ENCODE measurements around the gene CABLES2.

Gene CABLES2

GRCh38 chr20:62360854-62361798 is 46.0 kb downstream of the CABLES2 start:
- H3K27ac ChIP-seq (ENCODE audit: low read depth, low read length, severe bottlenecking): peak overlapping the region; percentile 29
- H3K36me3 ChIP-seq (ENCODE audit: control insufficient read depth, insufficient read depth, low read length): peaks cover 13% of the 10 kb centered on the region
- no peak overlapping the region for H3K4me3 ChIP-seq (ENCODE audit: extremely low read depth, insufficient read depth, low read length, poor library complexity, severe bottlenecking)
- H3K9me3 ChIP-seq (ENCODE audit: control insufficient read depth, low read length): no peaks in the 10 kb centered on the region
- H3K4me1 ChIP-seq (ENCODE audit: control insufficient read depth, insufficient read depth, low read length, poor library complexity, severe bottlenecking): peaks cover 82% of the 10 kb centered on the region
- 65 to 66% methylated on average over 15 to 23 of the region's 25 CpGs for WGBS, 2 experiments (ENCODE audit: insufficient coverage in 2 of 2)

GRCh38 chr20:62359491-62360121 is 47.5 kb downstream of the CABLES2 start:
- no peak overlapping the region for H3K27ac ChIP-seq (ENCODE audit: low read depth, low read length, severe bottlenecking)
- 88 to 89% methylated on average over 18 to 22 of the region's 25 CpGs for WGBS, 2 experiments (ENCODE audit: insufficient coverage in 2 of 2)
- peaks cover 88% of the 10 kb centered on the region for H3K4me1 ChIP-seq (ENCODE audit: control insufficient read depth, insufficient read depth, low read length, poor library complexity, severe bottlenecking)

GRCh38 chr20:62359043-62359490 is 48.0 kb downstream of the CABLES2 start:
- H3K9me3 ChIP-seq (ENCODE audit: control insufficient read depth, low read length): no peaks in the 10 kb centered on the region
- H3K27ac ChIP-seq (ENCODE audit: low read depth, low read length, severe bottlenecking): no peak overlapping the region
- 85 to 88% methylated on average over 6 to 15 of the region's 16 CpGs for WGBS, 2 experiments (ENCODE audit: insufficient coverage in 2 of 2)
- peaks cover 87% of the 10 kb centered on the region for H3K4me1 ChIP-seq (ENCODE audit: control insufficient read depth, insufficient read depth, low read length, poor library complexity, severe bottlenecking)
- H3K36me3 ChIP-seq (ENCODE audit: control insufficient read depth, insufficient read depth, low read length): peaks cover 17% of the 10 kb centered on the region
- H3K4me3 ChIP-seq (ENCODE audit: extremely low read depth, insufficient read depth, low read length, poor library complexity, severe bottlenecking): no peak overlapping the region

More at GRCh38 chr20:62359491-62360121, 47.5 kb downstream of the CABLES2 start:
- Histone ChIP-seq H3K36me3 (ENCODE audit: control insufficient read depth, insufficient read depth, low read length) (peaks cover 17% of the 10 kb centered on the region), H3K9me3 (ENCODE audit: control insufficient read depth, low read length) (no peaks in the 10 kb centered on the region), H3K4me3 (ENCODE audit: extremely low read depth, insufficient read depth, low read length, poor library complexity, severe bottlenecking) (no peak overlapping the region)

DNA sequence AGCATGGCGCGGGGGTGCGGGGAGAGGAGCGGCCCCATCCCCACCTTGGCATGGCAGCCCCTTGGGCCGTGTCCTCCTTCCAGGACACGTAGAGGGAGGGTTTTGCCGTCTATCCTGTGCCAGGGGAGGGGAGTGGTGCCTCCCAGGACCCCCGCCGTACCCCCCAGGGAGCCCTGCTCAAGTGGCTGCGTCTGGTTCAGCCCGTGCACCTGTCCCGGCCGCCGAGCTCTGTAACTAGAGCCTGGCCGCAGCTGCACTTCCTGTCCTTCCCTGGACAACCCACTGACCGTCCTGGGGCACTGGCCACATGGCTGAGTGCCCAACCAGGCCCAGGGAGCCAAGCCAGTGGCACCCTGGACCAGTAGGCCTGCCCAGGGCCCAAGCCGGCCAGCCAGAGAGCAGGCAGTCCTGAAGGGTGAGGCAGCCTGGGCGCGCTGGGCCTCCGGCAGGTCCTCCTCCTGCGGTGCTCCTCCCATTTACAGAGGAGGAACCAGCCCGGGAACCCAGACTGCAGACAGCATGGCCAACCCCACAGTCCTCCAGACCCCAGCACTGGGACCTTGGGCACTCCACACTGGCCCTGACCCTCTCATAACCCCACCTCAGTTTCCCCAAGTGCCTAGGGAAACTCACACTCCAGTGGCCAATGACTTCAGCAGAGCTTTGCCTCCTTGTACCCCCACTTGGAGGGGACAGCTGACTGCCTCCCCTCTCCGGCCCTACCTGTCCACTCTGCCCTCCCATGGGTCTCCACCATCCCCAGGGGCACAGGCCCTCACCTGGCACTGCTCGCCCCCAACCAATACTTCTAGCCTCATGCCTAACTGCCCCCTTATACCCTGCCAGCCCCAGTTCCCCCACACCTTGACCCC is 48.7 kb downstream of the CABLES2 start:
- Histone ChIP-seq H3K4me1 (ENCODE audit: control insufficient read depth, insufficient read depth, low read length, poor library complexity, severe bottlenecking) (peaks cover 80% of the 10 kb centered on the region), H3K4me3 (ENCODE audit: extremely low read depth, insufficient read depth, low read length, poor library complexity, severe bottlenecking) (no peak overlapping the region), H3K27ac (ENCODE audit: low read depth, low read length, severe bottlenecking) (no peak overlapping the region), H3K9me3 (ENCODE audit: control insufficient read depth, low read length) (no peaks in the 10 kb centered on the region), H3K36me3 (ENCODE audit: control insufficient read depth, insufficient read depth, low read length) (peaks cover 17% of the 10 kb centered on the region)
- WGBS, 2 experiments (ENCODE audit: insufficient coverage in 2 of 2): 91 to 98% methylated on average over 22 to 24 of the region's 24 CpGs

DNA sequence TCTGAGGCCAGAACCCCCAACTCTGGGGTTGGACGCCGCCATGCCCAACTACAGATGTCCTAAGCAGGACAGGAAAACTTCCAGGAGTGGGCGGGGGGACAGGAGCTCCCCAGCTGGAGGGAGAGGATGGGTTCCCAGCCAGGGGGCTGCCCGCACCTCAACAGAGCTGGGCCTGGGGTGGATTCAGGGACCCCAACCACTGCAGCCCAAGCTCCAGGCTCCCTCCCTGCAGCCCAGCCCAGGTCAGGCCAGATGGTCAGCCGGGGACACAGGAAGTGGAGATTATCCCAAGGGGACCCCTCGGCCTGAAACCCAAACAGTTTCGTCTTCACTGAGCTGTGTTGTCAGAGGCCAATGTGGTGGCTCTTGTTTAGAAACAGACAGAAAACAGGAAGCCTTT is 49.4 kb downstream of the CABLES2 start:
- no peak overlapping the region for H3K4me3 ChIP-seq (ENCODE audit: extremely low read depth, insufficient read depth, low read length, poor library complexity, severe bottlenecking)
- H3K27ac ChIP-seq (ENCODE audit: low read depth, low read length, severe bottlenecking): no peak overlapping the region
- peaks cover 17% of the 10 kb centered on the region for H3K36me3 ChIP-seq (ENCODE audit: control insufficient read depth, insufficient read depth, low read length)
- peaks cover 73% of the 10 kb centered on the region for H3K4me1 ChIP-seq (ENCODE audit: control insufficient read depth, insufficient read depth, low read length, poor library complexity, severe bottlenecking)
- WGBS, 2 experiments (ENCODE audit: insufficient coverage in 2 of 2): 93 to 95% methylated on average over 7 of the region's 7 CpGs
- H3K9me3 ChIP-seq (ENCODE audit: control insufficient read depth, low read length): no peaks in the 10 kb centered on the region

GRCh38 chr20:62357187-62357667 is 49.9 kb downstream of the CABLES2 start:
- Histone ChIP-seq H3K9me3 (ENCODE audit: control insufficient read depth, low read length) (no peaks in the 10 kb centered on the region), H3K27ac (ENCODE audit: low read depth, low read length, severe bottlenecking) (no peak overlapping the region), H3K4me1 (ENCODE audit: control insufficient read depth, insufficient read depth, low read length, poor library complexity, severe bottlenecking) (peaks cover 71% of the 10 kb centered on the region), H3K4me3 (ENCODE audit: extremely low read depth, insufficient read depth, low read length, poor library complexity, severe bottlenecking) (no peak overlapping the region), H3K36me3 (ENCODE audit: control insufficient read depth, insufficient read depth, low read length) (peaks cover 17% of the 10 kb centered on the region)
- whole genome bisulfite sequencing, 2 experiments (ENCODE audit: insufficient coverage in 2 of 2): 86 to 88% methylated on average over 20 to 25 of the region's 25 CpGs

DNA sequence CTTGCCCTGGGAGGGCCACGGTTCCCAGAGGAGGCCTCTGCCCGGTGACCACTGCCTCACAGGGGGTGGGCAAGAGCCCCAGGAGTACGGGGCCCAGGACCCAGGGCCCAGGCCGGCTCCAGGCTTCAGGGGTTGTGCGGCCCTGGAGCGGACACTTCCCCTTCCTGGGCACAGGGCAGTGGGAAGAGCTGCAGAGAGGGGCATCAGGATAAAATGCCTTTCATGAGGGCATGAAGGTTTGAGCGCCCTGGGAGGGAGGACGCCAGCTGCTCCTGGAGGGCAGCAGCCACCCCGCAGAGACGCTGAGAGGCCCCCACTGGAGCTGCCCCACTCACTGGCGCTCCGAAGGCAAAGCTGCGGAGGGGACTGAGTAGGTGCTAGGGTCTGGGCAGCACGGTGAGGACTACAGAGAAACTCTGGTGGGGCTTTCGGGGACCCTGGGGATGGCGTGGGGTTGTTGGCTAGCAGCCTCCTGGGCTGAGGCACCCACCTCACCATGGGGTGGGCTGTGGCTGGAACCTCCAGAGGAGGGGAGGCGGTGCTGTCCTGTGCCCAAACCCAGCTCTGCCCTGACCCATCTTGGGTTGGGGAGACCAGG is 50.4 kb downstream of the CABLES2 start:
- Histone ChIP-seq H3K4me1 (ENCODE audit: control insufficient read depth, insufficient read depth, low read length, poor library complexity, severe bottlenecking) (peaks cover 65% of the 10 kb centered on the region), H3K9me3 (ENCODE audit: control insufficient read depth, low read length) (no peaks in the 10 kb centered on the region), H3K4me3 (ENCODE audit: extremely low read depth, insufficient read depth, low read length, poor library complexity, severe bottlenecking) (no peak overlapping the region), H3K27ac (ENCODE audit: low read depth, low read length, severe bottlenecking) (peak overlapping the region; percentile 59), H3K36me3 (ENCODE audit: control insufficient read depth, insufficient read depth, low read length) (peaks cover 21% of the 10 kb centered on the region)
- 84 to 89% methylated on average over 13 to 15 of the region's 17 CpGs for WGBS, 2 experiments (ENCODE audit: insufficient coverage in 2 of 2)

DNA sequence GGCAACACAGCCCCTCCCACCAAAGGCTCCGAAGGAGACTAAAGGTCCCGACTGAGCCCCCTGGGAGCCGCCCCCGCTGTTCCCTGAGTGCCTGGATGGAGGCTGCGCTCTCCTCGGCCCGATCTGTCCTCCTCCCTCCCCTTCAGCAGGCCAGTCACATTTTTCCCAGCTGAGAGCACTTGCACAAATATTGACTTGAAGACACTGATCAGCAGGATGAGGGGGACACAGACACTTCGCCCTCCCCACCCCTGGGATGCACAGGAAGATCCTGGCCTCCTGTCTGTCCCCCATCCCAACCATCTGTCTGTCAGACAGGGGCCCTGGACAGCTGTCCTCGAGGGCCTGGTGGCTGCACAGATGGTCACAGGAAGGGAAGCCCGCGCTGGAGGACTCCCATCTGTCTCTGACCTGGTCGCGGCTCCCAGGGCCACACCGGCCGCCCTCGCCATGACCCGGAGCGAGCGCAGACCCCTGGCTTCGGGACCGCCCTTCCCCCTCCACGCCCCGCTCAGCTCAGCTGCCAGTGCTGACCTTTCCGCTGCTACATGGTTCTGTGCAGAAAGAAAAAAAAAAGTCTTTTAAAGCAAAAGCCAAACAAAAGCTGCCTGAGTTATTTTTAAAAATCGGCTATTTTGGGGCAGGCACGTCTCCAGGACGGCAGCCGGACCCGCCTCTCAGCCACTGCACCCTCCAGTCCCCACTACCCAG is 51.1 kb downstream of the CABLES2 start:
- WGBS, 2 experiments (ENCODE audit: insufficient coverage in 2 of 2): 60 to 75% methylated on average over 22 to 24 of the region's 29 CpGs
- Histone ChIP-seq H3K4me3 (ENCODE audit: extremely low read depth, insufficient read depth, low read length, poor library complexity, severe bottlenecking) (no peak overlapping the region), H3K27ac (ENCODE audit: low read depth, low read length, severe bottlenecking) (peak overlapping the region; percentile 59), H3K36me3 (ENCODE audit: control insufficient read depth, insufficient read depth, low read length) (peaks cover 24% of the 10 kb centered on the region), H3K4me1 (ENCODE audit: control insufficient read depth, insufficient read depth, low read length, poor library complexity, severe bottlenecking) (peaks cover 59% of the 10 kb centered on the region), H3K9me3 (ENCODE audit: control insufficient read depth, low read length) (no peaks in the 10 kb centered on the region)

- Histone ChIP-seq H3K36me3 (ENCODE audit: control insufficient read depth, insufficient read depth, low read length) (peaks cover 29% of the 10 kb centered on the region), H3K4me1 (ENCODE audit: control insufficient read depth, insufficient read depth, low read length, poor library complexity, severe bottlenecking) (peaks cover 54% of the 10 kb centered on the region), H3K27ac (ENCODE audit: low read depth, low read length, severe bottlenecking) (peak overlapping the region; percentile 59), H3K9me3 (ENCODE audit: control insufficient read depth, low read length) (no peaks in the 10 kb centered on the region), H3K4me3 (ENCODE audit: extremely low read depth, insufficient read depth, low read length, poor library complexity, severe bottlenecking) (no peak overlapping the region)
- WGBS, 2 experiments (ENCODE audit: insufficient coverage in 2 of 2): 25 to 50% methylated on average over 2 to 3 of the region's 11 CpGs
These were observed 51.6 kb downstream of the CABLES2 start for GRCh38 chr20:62355516-62355877.
